ENCODE data around the gene TNXB. TPM values are rescaled to one million over a fixed set of nuclear protein-coding genes. Genes with fewer than 3 reads are reported as not detected.

The TNXB gene
- total RNA-seq, 2 donors from 2014 or later, result 138 to 210 TPM

DNA sequence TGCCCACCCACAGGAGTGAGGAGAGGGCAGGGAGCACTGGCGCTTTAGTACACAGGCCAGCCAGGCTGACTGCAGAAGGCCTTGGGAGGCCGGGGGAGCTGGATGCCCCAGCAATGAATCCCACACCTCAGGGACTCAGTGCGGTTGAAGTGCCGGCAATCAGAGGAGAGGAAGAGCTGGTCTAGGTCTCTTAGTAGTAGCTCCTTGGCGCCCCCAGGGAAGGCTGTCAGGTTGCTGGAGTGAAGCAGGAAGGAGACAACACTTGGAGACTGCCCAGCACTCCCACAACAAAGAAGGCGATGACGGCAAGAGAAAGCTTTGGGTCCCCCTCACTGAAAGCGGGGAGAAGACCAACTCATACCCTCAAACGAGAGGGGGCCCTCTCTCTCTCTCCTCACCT lies 8.3 kb upstream of the TNXB start:
- no peak for DNase-seq (ENCODE audit: low spot score)
- peaks cover 53% of the 10 kb centered on the region for H3K36me3 ChIP-seq
- peaks cover 0 to 36% of the 10 kb centered on the region in 2 donors for H3K4me1 ChIP-seq
- no peaks in the 10 kb centered on the region for H3K9me3 ChIP-seq
- no peaks in the 10 kb centered on the region for H3K27me3 ChIP-seq
- TF ChIP-seq, protein P1, sequence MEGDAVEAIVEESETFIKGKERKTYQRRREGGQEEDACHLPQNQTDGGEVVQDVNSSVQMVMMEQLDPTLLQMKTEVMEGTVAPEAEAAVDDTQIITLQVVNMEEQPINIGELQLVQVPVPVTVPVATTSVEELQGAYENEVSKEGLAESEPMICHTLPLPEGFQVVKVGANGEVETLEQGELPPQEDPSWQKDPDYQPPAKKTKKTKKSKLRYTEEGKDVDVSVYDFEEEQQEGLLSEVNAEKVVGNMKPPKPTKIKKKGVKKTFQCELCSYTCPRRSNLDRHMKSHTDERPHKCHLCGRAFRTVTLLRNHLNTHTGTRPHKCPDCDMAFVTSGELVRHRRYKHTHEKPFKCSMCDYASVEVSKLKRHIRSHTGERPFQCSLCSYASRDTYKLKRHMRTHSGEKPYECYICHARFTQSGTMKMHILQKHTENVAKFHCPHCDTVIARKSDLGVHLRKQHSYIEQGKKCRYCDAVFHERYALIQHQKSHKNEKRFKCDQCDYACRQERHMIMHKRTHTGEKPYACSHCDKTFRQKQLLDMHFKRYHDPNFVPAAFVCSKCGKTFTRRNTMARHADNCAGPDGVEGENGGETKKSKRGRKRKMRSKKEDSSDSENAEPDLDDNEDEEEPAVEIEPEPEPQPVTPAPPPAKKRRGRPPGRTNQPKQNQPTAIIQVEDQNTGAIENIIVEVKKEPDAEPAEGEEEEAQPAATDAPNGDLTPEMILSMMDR (IDR thresholded peaks at IDR 0.05), result no peak
- H3K4me3 ChIP-seq, result no peak overlapping the region
- H3K27ac ChIP-seq, result no peak overlapping the region

DNA sequence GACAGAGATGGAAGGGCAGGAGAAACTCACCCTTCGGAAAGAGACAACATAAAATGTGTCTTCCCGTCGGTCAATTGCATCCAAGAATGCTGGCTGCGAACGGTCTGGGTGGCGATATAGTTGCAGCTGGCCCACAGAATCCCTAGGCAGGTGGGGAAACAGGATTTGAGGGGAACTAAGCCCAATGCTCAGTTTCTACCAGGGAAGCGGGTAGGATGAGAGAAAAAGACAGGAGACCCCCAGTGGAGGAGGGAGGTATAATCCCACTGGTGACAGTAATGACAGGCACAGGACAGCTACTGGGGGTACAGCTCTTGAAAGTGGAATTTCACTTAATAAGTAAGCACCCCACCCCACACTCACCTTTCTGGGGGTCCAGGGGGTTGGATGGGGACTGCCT lies 7.5 kb upstream of the TNXB start:
- peaks cover 46% of the 10 kb centered on the region for H3K36me3 ChIP-seq
- H3K4me1 ChIP-seq, result peaks cover 0 to 43% of the 10 kb centered on the region in 2 donors
- TF ChIP-seq, protein P1 (IDR thresholded peaks at IDR 0.05), result peak; percentile 29 to 55
- no peak for DNase-seq (ENCODE audit: low spot score)
- no peaks in the 10 kb centered on the region for H3K9me3 ChIP-seq
- no peak overlapping the region for H3K27ac ChIP-seq
- H3K4me3 ChIP-seq, result no peak overlapping the region
- H3K27me3 ChIP-seq, result no peaks in the 10 kb centered on the region

DNA sequence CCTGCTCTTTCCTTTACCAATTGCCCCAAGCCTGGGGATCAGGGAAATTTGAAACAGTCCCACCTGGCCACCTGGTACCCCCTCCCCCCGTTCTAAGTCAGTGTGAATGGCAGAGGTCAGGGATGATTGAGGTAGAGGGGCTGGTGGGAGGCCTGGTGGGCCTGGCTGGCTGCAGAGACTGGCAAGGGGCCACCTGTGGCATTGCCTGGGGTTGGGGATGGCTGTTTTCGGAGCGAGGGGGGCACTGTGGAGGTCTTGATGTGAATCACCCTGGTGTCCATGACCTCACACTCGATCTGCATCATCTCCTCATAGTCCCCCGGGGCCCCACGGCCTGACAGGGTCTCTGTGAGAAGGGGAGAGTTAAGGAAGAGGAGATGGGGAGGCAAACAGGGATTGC lies 6.5 kb upstream of the TNXB start:
- Histone ChIP-seq H3K27me3 (no peaks in the 10 kb centered on the region), H3K9me3 (no peaks in the 10 kb centered on the region), H3K36me3 (peaks cover 35% of the 10 kb centered on the region), H3K4me3 (no peak overlapping the region), H3K4me1 (peaks cover 0 to 54% of the 10 kb centered on the region in 2 donors), H3K27ac (peak overlapping the region in 1 of 2 donors; percentile 89)
- TF ChIP-seq, protein P1 (IDR thresholded peaks at IDR 0.05), result no peak
- DNase-seq (ENCODE audit: low spot score), result no peak

DNA sequence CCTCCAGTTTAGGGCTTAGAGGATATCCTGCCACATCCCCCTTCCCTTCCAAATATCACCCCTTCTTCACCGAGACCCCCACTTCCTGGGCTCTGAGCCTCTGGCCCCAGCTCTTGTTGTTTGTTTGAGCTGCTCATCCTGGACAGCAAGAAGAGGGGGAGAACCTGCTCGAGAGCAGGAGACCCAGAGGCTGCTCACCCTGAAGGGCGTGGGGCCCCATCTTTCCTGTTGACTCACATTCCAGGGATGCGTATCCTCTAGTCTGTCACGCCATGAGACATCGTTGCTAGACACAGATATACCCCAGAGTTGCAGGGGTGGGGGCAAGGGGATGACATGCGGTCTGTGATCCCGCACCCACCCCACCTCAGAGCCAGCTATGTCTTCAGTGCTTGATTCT lies 5.7 kb upstream of the TNXB start:
- peaks cover 27% of the 10 kb centered on the region for H3K36me3 ChIP-seq
- no peak for DNase-seq (ENCODE audit: low spot score)
- no peaks in the 10 kb centered on the region for H3K27me3 ChIP-seq
- H3K9me3 ChIP-seq, result no peaks in the 10 kb centered on the region
- H3K4me1 ChIP-seq, result peaks cover 0 to 62% of the 10 kb centered on the region in 2 donors
- peak overlapping the region; percentile 83 to 89 for H3K27ac ChIP-seq
- no peak overlapping the region for H3K4me3 ChIP-seq
- TF ChIP-seq, protein P1 (IDR thresholded peaks at IDR 0.05), result no peak

DNA sequence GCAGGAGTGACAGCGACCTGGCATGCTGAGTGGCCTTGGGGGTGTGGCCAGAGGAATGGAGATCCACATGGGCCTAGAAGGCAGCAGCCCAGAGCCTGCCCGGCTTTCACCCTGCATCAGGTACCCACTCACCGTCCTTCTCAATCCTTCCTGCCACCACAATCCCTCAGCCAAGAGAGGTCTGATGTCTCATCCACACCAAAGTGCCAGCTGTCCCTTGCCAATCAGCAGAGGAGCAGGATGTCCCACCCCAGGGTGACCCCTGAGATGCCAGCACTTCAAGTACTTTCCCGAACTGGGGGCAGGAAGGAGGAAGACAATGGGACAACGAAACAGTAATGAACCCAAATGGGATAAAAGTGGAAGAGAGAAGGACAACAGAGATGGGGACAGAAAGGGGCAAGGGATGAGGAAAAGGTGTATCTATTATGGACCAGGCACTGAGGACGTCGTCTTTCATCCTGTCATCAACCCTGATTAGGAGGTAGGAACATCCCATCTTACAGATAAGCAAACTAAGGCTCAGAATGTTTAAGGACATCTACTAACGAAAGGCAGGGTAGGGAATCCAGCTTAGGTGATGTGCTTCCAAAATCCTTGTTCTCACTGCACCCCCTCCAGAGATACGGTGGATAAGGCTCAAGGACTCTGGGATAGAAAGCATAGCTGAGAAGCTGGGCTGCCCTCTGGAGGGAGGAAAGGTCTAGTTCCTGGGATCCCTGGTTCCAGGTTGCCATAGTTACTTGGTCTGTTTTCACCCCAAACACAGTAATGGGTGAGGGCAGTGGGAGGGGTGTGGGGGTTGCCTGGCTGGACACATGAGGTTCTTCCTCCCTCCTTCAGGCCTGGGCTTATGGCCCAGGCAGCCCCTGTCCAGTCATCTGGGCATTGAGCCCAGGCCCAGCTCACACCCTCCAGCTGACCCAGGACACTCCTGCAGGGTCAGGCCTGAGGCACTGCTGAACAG lies 4.5 kb upstream of the TNXB start:
- TF ChIP-seq, protein P1 (IDR thresholded peaks at IDR 0.05), result peak in 1 of 2 donors; percentile 57
- Histone ChIP-seq H3K4me3 (no peak overlapping the region), H3K36me3 (peaks cover 24% of the 10 kb centered on the region), H3K27me3 (no peaks in the 10 kb centered on the region), H3K4me1 (peaks cover 0 to 66% of the 10 kb centered on the region in 2 donors), H3K9me3 (no peaks in the 10 kb centered on the region), H3K27ac (peak overlapping the region; percentile 83 to 89)
- DNase-seq (ENCODE audit: low spot score), result peak; percentile 95
